H9 (cell line): Measurements from ENCODE around the gene IRF2. TPM values are rescaled to one million over a fixed set of nuclear protein-coding genes. Genes with fewer than 3 reads are reported as not detected.

Experiments used
- DNase-seq: peaks from one replicate; pipeline ENCODE4 v3.0.0-alpha.2; 2017
- H2AFZ ChIP-seq: one replicate; pipeline ENCODE4 v1.6.1; 2013; ENCODE audit warnings: mild to moderate bottlenecking, low read length, control low read depth, moderate library complexity
- H2AK5ac ChIP-seq: 2 replicates; pipeline ENCODE4 v1.6.1; 2013; ENCODE audit warnings: low read length, control low read depth, mixed read lengths; ENCODE audit not compliant: insufficient read length
- H2BK120ac ChIP-seq: one replicate; pipeline ENCODE4 v1.6.1; 2013; ENCODE audit warnings: low read depth, mild to moderate bottlenecking, low read length, control low read depth, inconsistent platforms; ENCODE audit not compliant: poor library complexity, severe bottlenecking
- H2BK12ac ChIP-seq: 2 replicates; pipeline ENCODE4 v1.6.1; 2013; ENCODE audit warnings: low read length, control low read depth, mixed read lengths, low read depth; ENCODE audit not compliant: insufficient read length
- H2BK15ac ChIP-seq: 2 replicates; pipeline ENCODE4 v1.6.1; 2013; ENCODE audit warnings: low read depth, low read length, control low read depth
- H2BK20ac ChIP-seq: one replicate; pipeline ENCODE4 v1.6.1; 2013; ENCODE audit warnings: low read depth, mild to moderate bottlenecking, low read length, control low read depth, inconsistent platforms; ENCODE audit not compliant: poor library complexity, severe bottlenecking
- H2BK5ac ChIP-seq: 2 replicates; pipeline ENCODE4 v1.6.1; 2013; ENCODE audit warnings: low read length, control low read depth, mixed read lengths; ENCODE audit not compliant: insufficient read length
- H3K14ac ChIP-seq: 2 replicates; pipeline ENCODE4 v1.6.1; 2013; ENCODE audit warnings: low read length, control low read depth; ENCODE audit not compliant: insufficient read depth
- H3K18ac ChIP-seq: 2 replicates; pipeline ENCODE4 v1.6.1; 2013; ENCODE audit warnings: low read depth, mild to moderate bottlenecking, mixed read lengths, low read length, control low read depth; ENCODE audit not compliant: insufficient read length
- H3K23ac ChIP-seq: 2 replicates; pipeline ENCODE4 v1.6.1; 2013; ENCODE audit warnings: low read length, control low read depth, mixed read lengths, low read depth; ENCODE audit not compliant: insufficient read length
- H3K23me2 ChIP-seq: 2 replicates; pipeline ENCODE4 v1.6.1; 2013; ENCODE audit warnings: low read depth, mild to moderate bottlenecking, mixed read lengths, low read length, control low read depth; ENCODE audit not compliant: insufficient read length, poor library complexity, severe bottlenecking
- H3K27ac ChIP-seq: 2 replicates; pipeline ENCODE4 v1.5.1; 2013; ENCODE audit warnings: low read length, control low read depth, mixed read lengths, low read depth; ENCODE audit not compliant: insufficient read length
- H3K27me3 ChIP-seq: 2 replicates; pipeline ENCODE4 v1.6.1; 2013; ENCODE audit warnings: low read length, control low read depth, inconsistent platforms; ENCODE audit not compliant: insufficient read depth
- H3K4ac ChIP-seq: 2 replicates; pipeline ENCODE4 v1.6.1; 2013; ENCODE audit warnings: low read depth, mild to moderate bottlenecking, control low read depth, inconsistent platforms, low read length, moderate library complexity
- H3K4me1 ChIP-seq: 2 replicates; pipeline ENCODE4 v1.6.1; 2013; ENCODE audit warnings: low read length, control low read depth, inconsistent platforms; ENCODE audit not compliant: insufficient read depth
- H3K4me2 ChIP-seq: 2 replicates; pipeline ENCODE4 v1.6.1; 2013; ENCODE audit warnings: low read length, control low read depth, mixed read lengths; ENCODE audit not compliant: insufficient read length, insufficient read depth
- H3K56ac ChIP-seq: 2 replicates; pipeline ENCODE4 v1.6.1; 2013; ENCODE audit warnings: low read depth, mild to moderate bottlenecking, mixed read lengths, low read length, control low read depth; ENCODE audit not compliant: insufficient read length
- H3K79me1 ChIP-seq: 2 replicates; pipeline ENCODE4 v1.6.1; 2013; ENCODE audit warnings: low read depth, mild to moderate bottlenecking, moderate library complexity, low read length, control low read depth, inconsistent platforms; ENCODE audit not compliant: insufficient read depth, poor library complexity, severe bottlenecking
- H3K79me2 ChIP-seq: 2 replicates; pipeline ENCODE4 v1.6.1; 2013; ENCODE audit warnings: low read length, control low read depth, inconsistent platforms; ENCODE audit not compliant: insufficient read depth
- H3K9ac ChIP-seq: 2 replicates; pipeline ENCODE4 v1.6.1; 2013; ENCODE audit warnings: low read length, control low read depth, mixed read lengths; ENCODE audit not compliant: insufficient read length; ENCODE audit errors: extremely low read depth
- H3K9me3 ChIP-seq: one replicate; pipeline ENCODE4 v1.6.1; 2013; ENCODE audit warnings: low read depth, low read length, inconsistent platforms; ENCODE audit not compliant: control insufficient read depth
- H3T11ph ChIP-seq: one replicate; pipeline ENCODE4 v1.6.1; 2013; ENCODE audit warnings: mild to moderate bottlenecking, low read length, control low read depth, inconsistent platforms
- H4K20me1 ChIP-seq: one replicate; pipeline ENCODE4 v1.6.1; 2013; ENCODE audit not compliant: control insufficient read depth, insufficient read length, insufficient read depth
- H4K5ac ChIP-seq: 2 replicates; pipeline ENCODE4 v1.6.1; 2013; ENCODE audit warnings: low read depth, mild to moderate bottlenecking, mixed read lengths, low read length, control low read depth; ENCODE audit not compliant: insufficient read length
- H4K8ac ChIP-seq: replicated peaks from 2 replicates; pipeline ENCODE4 v1.6.1; 2013; ENCODE audit warnings: low read length, control low read depth, mixed read lengths, low read depth; ENCODE audit not compliant: insufficient read length
- H4K91ac ChIP-seq: 2 replicates; pipeline ENCODE4 v1.6.1; 2013; ENCODE audit warnings: low read depth, mild to moderate bottlenecking, moderate library complexity, mixed read lengths, low read length, control low read depth; ENCODE audit not compliant: insufficient read length
- H3K27ac Mint-ChIP-seq, 3 experiments: 2 replicates in 2 of 3; 3 replicates in 1 of 3; pipeline ENCODE4 v1.8.0; 2020 to 2021; ENCODE audit warnings: mixed read lengths in 3 of 3, mild to moderate bottlenecking in 1 of 3, moderate library complexity in 1 of 3
- H3K27me3 Mint-ChIP-seq: 2 replicates; pipeline ENCODE4 v1.8.0; 2021; ENCODE audit warnings: low read depth, mild to moderate bottlenecking, moderate library complexity, mixed read lengths
- H3K36me3 Mint-ChIP-seq, 3 experiments: 2 replicates in 2 of 3; 3 replicates in 1 of 3; pipeline ENCODE4 v1.8.0; 2020 to 2021; ENCODE audit warnings: low read depth in 3 of 3, mixed read lengths in 3 of 3; ENCODE audit not compliant: insufficient read depth in 1 of 3
- H3K4me1 Mint-ChIP-seq, 2 experiments: 2 replicates each; pipeline ENCODE4 v1.8.0; 2020; ENCODE audit warnings: mixed read lengths in 2 of 2
- H3K4me3 Mint-ChIP-seq, 2 experiments: 2 replicates in 1 of 2; 3 replicates in 1 of 2; pipeline ENCODE4 v1.8.0; 2020 to 2021; ENCODE audit warnings: mild to moderate bottlenecking in 2 of 2, mixed read lengths in 2 of 2, moderate library complexity in 1 of 2
- H3K9me3 Mint-ChIP-seq, 2 experiments: 2 replicates in 1 of 2; 3 replicates in 1 of 2; pipeline ENCODE4 v1.8.0; 2020; ENCODE audit warnings: mild to moderate bottlenecking in 2 of 2, mixed read lengths in 2 of 2, moderate library complexity in 1 of 2
- CTCF ChIP-seq: fragments of 200-600 bp; sonication (generic); conservative IDR thresholded peaks from 3 replicates; pipeline ENCODE4 v1.8.0; 2021; ENCODE audit warnings: antibody characterized with exemption, mild to moderate bottlenecking
- WGBS: extraction: QIAGEN DNeasy Blood & Tissue Kit; methylation state at CpG from one replicate; pipeline ENCODE4 v1.1.7; 2013; ENCODE audit warnings: missing lambda C conversion rate, low lambda C conversion rate, mixed read lengths; ENCODE audit not compliant: insufficient read length; ENCODE audit errors: extremely low coverage; 5-methylcytosine and 5-hydroxymethylcytosine counted together
- total RNA-seq: library from RNA; stranded (reverse); gene quantifications from 2 replicates; pipeline ENCODE4 v1.2.1, GENCODE V29; 2021

Gene IRF2
- total RNA-seq, 1 experiment from 2014 or later = 13.5 TPM

- H3K27me3 Mint-ChIP-seq = peaks cover 2% of the 10 kb centered on the region
- no peak for DNase-seq
- H3K36me3 Mint-ChIP-seq = peaks cover 0 to 8% (median 0%) of the 10 kb centered on the region in 3 experiments; a peak in 1 of 7 replicates
- no peaks in the 10 kb centered on the region for H3K9me3 ChIP-seq
- H2BK12ac ChIP-seq = no peak overlapping the region
- H3K4me1 Mint-ChIP-seq = peaks cover 17% of the 10 kb centered on the region in 2 experiments
- peaks cover 0 to 5% of the 10 kb centered on the region in 2 experiments; a peak in 2 of 5 replicates for H3K9me3 Mint-ChIP-seq
- no peak overlapping the region for H4K5ac ChIP-seq
- TF ChIP-seq CTCF = no peak
- no peak overlapping the region for H2BK20ac ChIP-seq
- H3K27ac Mint-ChIP-seq = no peak overlapping the region; a peak in 1 of 7 replicates
- peaks cover 9% of the 10 kb centered on the region; the same call in 1 of the 2 replicates for H3K4me1 ChIP-seq
- no peak overlapping the region for H3K27ac ChIP-seq
- no CpG with 5 or more reads among the region's 5 CpGs for WGBS
- no peak overlapping the region for H3K23ac ChIP-seq
- H3K4me2 ChIP-seq = no peak overlapping the region
- H3K18ac ChIP-seq = no peak overlapping the region
- no peaks in the 10 kb centered on the region for H3K27me3 ChIP-seq
- H3K4me3 Mint-ChIP-seq = no peak overlapping the region; a peak in 1 of 5 replicates
- no peak overlapping the region for H2AFZ ChIP-seq
- no peak overlapping the region for H4K91ac ChIP-seq
- H2BK15ac ChIP-seq = no peak overlapping the region
- H3K79me1 ChIP-seq = no peaks in the 10 kb centered on the region
- no peak overlapping the region for H2AK5ac ChIP-seq
- H3K23me2 ChIP-seq = no peaks in the 10 kb centered on the region
- no peak overlapping the region for H3K14ac ChIP-seq
- no peak overlapping the region for H3K56ac ChIP-seq
- no peak overlapping the region for H3K4ac ChIP-seq
- no peak overlapping the region for H2BK120ac ChIP-seq
- no peak overlapping the region for H3K9ac ChIP-seq
- H4K20me1 ChIP-seq = no peaks in the 10 kb centered on the region
- H3K79me2 ChIP-seq = no peaks in the 10 kb centered on the region
- H4K8ac ChIP-seq = no peak overlapping the region
- H2BK5ac ChIP-seq = no peak overlapping the region
- H3T11ph ChIP-seq = no peak overlapping the region
These were observed 121.5 kb downstream of the IRF2 start for GRCh38 chr4:184352891-184353290.
